ENCODE results near the gene FDCSP. TPM values are rescaled to one million over a fixed set of nuclear protein-coding genes. Genes with fewer than 3 reads are reported as not detected.

FDCSP gene
- total and polyA plus RNA-seq, 2 of the 8 experiments (the other 6 are each of a cell fraction or from before 2014, with no cell fraction given), result not detected

GRCh38 chr4:70187216-70187615 is 38.7 kb upstream of the FDCSP start:
- H3K9me3 ChIP-seq (ENCODE audit: insufficient read depth in 2 of 2, low read depth in 1 of 2, low read length in 1 of 2), result no peaks in the 10 kb centered on the region
- no peak overlapping the region for H4K8ac ChIP-seq (ENCODE audit: extremely low read depth, insufficient read depth, low read length)
- WGBS, 2 experiments (ENCODE audit: extremely low coverage in 1 of 2, insufficient coverage in 1 of 2, insufficient read length in 1 of 2, insufficient replicate concordance in 2 of 2, low coverage in 1 of 2, low lambda C conversion rate in 2 of 2, missing lambda C conversion rate in 1 of 2), result 100% methylated on average over 1 of the region's 1 CpG; no CpG with 5 or more reads in 1 of the 2 experiments
- H3K79me2 ChIP-seq (ENCODE audit: control insufficient read depth in 1 of 2, insufficient read depth in 2 of 2, low read length in 2 of 2), result no peaks in the 10 kb centered on the region
- ChIA-PET POLR2A (ENCODE audit: partially characterized antibody) (no interaction called here), CTCF (ENCODE audit: partially characterized antibody) (interaction anchor here (0.9 to 1.5 kb wide), 3 partner anchors 10 to 289 kb away, joined by 3 to 4 read pairs (median 4); no protein-coding TSS in a partner anchor)
- H3K79me1 ChIP-seq (ENCODE audit: low read depth, low read length), result no peaks in the 10 kb centered on the region
- no peak overlapping the region for H3K4me2 ChIP-seq (ENCODE audit: insufficient read depth in 1 of 2, low read depth in 2 of 2, low read length in 2 of 2)
- no peak overlapping the region for H3K4me3 ChIP-seq (ENCODE audit: extremely low read depth in 1 of 4, insufficient read depth in 2 of 4, low read depth in 3 of 4, low read length in 4 of 4)
- no peaks in the 10 kb centered on the region for H3K4me1 ChIP-seq (replicated peaks in 1 of 4; ENCODE audit: control insufficient read depth in 3 of 4, insufficient read depth in 4 of 4, low read length in 3 of 4)
- H4K91ac ChIP-seq (replicated peaks; ENCODE audit: insufficient read length, low read length), result no peak overlapping the region
- no peak overlapping the region for H2BK120ac ChIP-seq (replicated peaks; ENCODE audit: low read depth, low read length)
- no peak overlapping the region for H3K9ac ChIP-seq (replicated peaks in 1 of 4; ENCODE audit: extremely low read depth in 1 of 4, low read depth in 3 of 4, low read length in 3 of 4)
- no peak overlapping the region for H3K27ac ChIP-seq (ENCODE audit: low read depth, low read length)
- no peak overlapping the region for H3K23ac ChIP-seq (ENCODE audit: insufficient read length)
- H3K18ac ChIP-seq (ENCODE audit: extremely low read depth, low read length), result no peak overlapping the region
- no peak overlapping the region for H2AK5ac ChIP-seq (ENCODE audit: low read depth, low read length)
- no peak overlapping the region for H3K4ac ChIP-seq (replicated peaks; ENCODE audit: insufficient read length, low read depth, low read length)
- H2BK15ac ChIP-seq (ENCODE audit: low read length), result no peak overlapping the region
- TF ChIP-seq CBX8 (IDR thresholded peaks at IDR 0.05; ENCODE audit: borderline replicate concordance, low read depth, low read length) (no peak), GTF2F1 (IDR thresholded peaks at IDR 0.05; ENCODE audit: borderline replicate concordance, low read depth, low read length) (no peak), HDAC6 (IDR thresholded peaks at IDR 0.05; ENCODE audit: low read depth, low read length) (no peak), KDM1A (IDR thresholded peaks at IDR 0.05; ENCODE audit: borderline replicate concordance, low read length) (no peak), SP2 (IDR thresholded peaks at IDR 0.05; ENCODE audit: low read length) (no peak), POLR2A (IDR thresholded peaks at IDR 0.05; ENCODE audit: control extremely low read depth in 1 of 2, low read depth in 2 of 2, low read length in 2 of 2) (no peak), SIX5 (IDR thresholded peaks at IDR 0.05; ENCODE audit: low read depth, low read length) (no peak), KDM5A (IDR thresholded peaks at IDR 0.05; ENCODE audit: low read length) (no peak), ASH2L (IDR thresholded peaks at IDR 0.05; ENCODE audit: low read length) (no peak)
- peaks cover 2% of the 10 kb centered on the region; the same call in 1 of the 2 replicates for H3K23me2 ChIP-seq (ENCODE audit: low read depth, low read length)
- H2AFZ ChIP-seq (ENCODE audit: low read length), result 0 out of 2 replicates have a peak overlapping the region, but pooled peaks have one; percentile 50
- H3K14ac ChIP-seq (ENCODE audit: insufficient read length), result no peak overlapping the region
- no peak for FAIRE-seq
- no peaks in the 10 kb centered on the region for H3K36me3 ChIP-seq (ENCODE audit: control insufficient read depth in 2 of 4, insufficient read depth in 4 of 4, low read length in 3 of 4)
- no peak overlapping the region for H3K56ac ChIP-seq (replicated peaks; ENCODE audit: insufficient read length, low read depth, low read length)
- H2BK5ac ChIP-seq (ENCODE audit: low read depth, low read length), result no peak overlapping the region
- no peaks in the 10 kb centered on the region for H3K27me3 ChIP-seq (replicated peaks in 1 of 4; ENCODE audit: control insufficient read depth in 3 of 4, extremely low read depth in 1 of 4, insufficient read depth in 3 of 4, low read length in 3 of 4)
- H2BK12ac ChIP-seq (ENCODE audit: low read depth, low read length), result no peak overlapping the region
- H2BK20ac ChIP-seq (ENCODE audit: low read length), result no peak overlapping the region
- no peaks in the 10 kb centered on the region for H4K20me1 ChIP-seq (replicated peaks in 1 of 2; ENCODE audit: control insufficient read depth in 1 of 2, insufficient read depth in 2 of 2, low read length in 2 of 2)
- H4K5ac ChIP-seq (ENCODE audit: insufficient read length, low read depth, low read length), result no peak overlapping the region
- no peak for DNase-seq (ENCODE audit: low read depth in 1 of 2, low spot score in 2 of 2)
